ENCODE measurements around the gene GPR157. TPM values are rescaled to one million over a fixed set of nuclear protein-coding genes. Genes with fewer than 3 reads are reported as not detected.

The GPR157 gene
- polyA plus RNA-seq, 2 of the 4 experiments (the other 2 are of a cell fraction), result 3.6 to 4.7 TPM

- TF ChIP-seq MAFK (IDR thresholded peaks at IDR 0.05; ENCODE audit: partially characterized antibody) (no peak), BCL3 (IDR thresholded peaks at IDR 0.05) (no peak), HES2 (IDR thresholded peaks at IDR 0.05) (no peak), HEYL (CRISPR knock-in tag; IDR thresholded peaks at IDR 0.05) (no peak), E2F6 (IDR thresholded peaks at IDR 0.05; ENCODE audit: borderline replicate concordance, low read depth) (no peak), HOXA7 (CRISPR knock-in tag; IDR thresholded peaks at IDR 0.05) (no peak), REST (IDR thresholded peaks at IDR 0.05) (no peak), MAZ (IDR thresholded peaks at IDR 0.05; ENCODE audit: borderline replicate concordance, low read depth, low read length) (no peak), MAX (IDR thresholded peaks at IDR 0.05) (no peak), SREBF2 (IDR thresholded peaks at IDR 0.05) (no peak), RNF2 (IDR thresholded peaks at IDR 0.05; ENCODE audit: borderline replicate concordance, low read depth) (no peak), CBX2 (IDR thresholded peaks at IDR 0.05; ENCODE audit: borderline replicate concordance, low read depth) (no peak), SMC3 (IDR thresholded peaks at IDR 0.05) (no peak), CBX8 (IDR thresholded peaks at IDR 0.05) (no peak), HOXB5 (CRISPR knock-in tag; IDR thresholded peaks at IDR 0.05) (no peak), HDAC2 (IDR thresholded peaks at IDR 0.05) (no peak), PBX3 (IDR thresholded peaks at IDR 0.05) (no peak), HMGXB4 (CRISPR knock-in tag; IDR thresholded peaks at IDR 0.05; ENCODE audit: borderline replicate concordance) (no peak)
- POLR2A ChIA-PET, result no interaction called here
- FAIRE-seq (no peak), ATAC-seq (no peak), DNase-seq (ENCODE audit: low read depth in 1 of 2, low spot score in 1 of 2) (no peak)
- Histone ChIP-seq H3K9me3 (no peaks in the 10 kb centered on the region), H3K4me1 (no peaks in the 10 kb centered on the region), H3K4me3 (no peak overlapping the region), H3K27ac (no peak overlapping the region), H3K4me2 (no peak overlapping the region)
- WGBS (ENCODE audit: missing lambda C conversion rate), result 92% methylated on average over 1 of the region's 1 CpG
- CTCF ChIA-PET, result interaction anchor here (3.0 kb wide), 1 partner anchor 46 kb away, joined by 12 read pairs; no protein-coding TSS in a partner anchor
Measured at GRCh38 chr1:9051379-9051778, 77.5 kb downstream of the GPR157 start.

GRCh38 chr1:9050803-9051202, 78.1 kb downstream of the GPR157 start:
- Histone ChIP-seq H3K27ac (no peak overlapping the region), H3K9me3 (no peaks in the 10 kb centered on the region), H3K4me2 (no peak overlapping the region), H3K4me1 (no peaks in the 10 kb centered on the region), H3K4me3 (no peak overlapping the region)
- ChIA-PET POLR2A (no interaction called here), CTCF (interaction anchor here (3.0 kb wide), 1 partner anchor 46 kb away, joined by 12 read pairs; no protein-coding TSS in a partner anchor)
- 41% methylated on average over 3 of the region's 3 CpGs for WGBS (ENCODE audit: missing lambda C conversion rate)
- TF ChIP-seq E2F6 (IDR thresholded peaks at IDR 0.05; ENCODE audit: borderline replicate concordance, low read depth) (no peak), ATOH8 (CRISPR knock-in tag; IDR thresholded peaks at IDR 0.05; ENCODE audit: low read depth) (no peak), EP300 (IDR thresholded peaks at IDR 0.05) (no peak), ZFP36 (IDR thresholded peaks at IDR 0.05; ENCODE audit: borderline replicate concordance, partially characterized antibody) (no peak)
- DNase-seq (ENCODE audit: low read depth in 1 of 2, low spot score in 1 of 2) (no peak), ATAC-seq (no peak), FAIRE-seq (no peak)
